Renal pelvis (tissue), 4 donors: ENCODE results near the gene HOXD13. TPM values are rescaled to one million over a fixed set of nuclear protein-coding genes. Genes with fewer than 3 reads are reported as not detected.

Experiments
- DNase-seq: peaks from one replicate; pipeline ENCODE4 v3.0.0-alpha.2; 2013
- polyA plus RNA-seq, 3 donors: library from polyadenylated mRNA; unstranded; fragments of 120-200 nt; gene quantifications; one replicate each; pipeline ENCODE4 v1.2.1, GENCODE V29; 2013; ENCODE audit not compliant: insufficient read length in 3 of 3

The HOXD13 gene
- polyA plus RNA-seq, 3 donors = 0.08 to 0.33 (median 0.20) TPM

DNA sequence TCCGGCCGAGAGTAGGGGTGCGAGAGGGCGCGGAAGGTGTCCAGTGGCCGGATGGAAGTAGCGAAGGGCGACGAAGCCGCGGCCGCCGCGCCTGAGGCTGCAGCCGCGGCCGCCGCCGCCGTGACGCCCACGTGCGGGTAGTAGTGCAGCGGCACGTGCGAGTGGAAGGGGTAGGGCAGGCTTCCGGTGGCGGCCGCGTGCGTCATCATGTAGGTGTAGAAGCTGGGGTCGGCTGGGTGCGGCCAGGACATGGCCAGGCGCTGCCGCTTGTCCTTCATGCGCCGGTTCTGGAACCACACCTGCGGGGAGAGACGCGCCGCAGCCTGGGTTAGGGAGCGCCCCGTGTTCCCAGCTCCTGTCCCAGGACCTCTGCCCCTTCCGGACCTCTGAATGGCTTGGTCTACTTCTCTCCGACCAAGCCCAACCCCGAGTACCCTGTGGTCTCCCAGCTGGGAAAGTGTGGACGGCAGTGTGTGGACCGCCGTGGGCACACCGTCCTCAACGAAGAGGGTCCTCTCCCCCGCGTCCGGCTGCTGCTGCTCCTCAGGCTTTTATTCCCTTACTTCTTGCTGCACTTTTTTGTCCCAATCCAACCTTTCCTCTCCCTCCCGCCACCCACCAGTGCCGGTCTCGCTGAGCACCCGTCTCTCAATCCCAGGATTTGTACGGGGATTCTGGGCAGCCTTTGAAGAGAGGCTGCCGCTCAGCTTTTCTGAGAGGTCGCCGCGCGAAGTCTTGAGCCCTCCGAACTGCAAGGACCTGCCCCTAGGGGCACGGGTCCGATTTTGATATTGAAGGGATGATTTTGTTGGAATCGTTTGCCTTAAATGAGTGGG is 11.8 kb upstream of the HOXD13 start:
- no peak for DNase-seq

DNA sequence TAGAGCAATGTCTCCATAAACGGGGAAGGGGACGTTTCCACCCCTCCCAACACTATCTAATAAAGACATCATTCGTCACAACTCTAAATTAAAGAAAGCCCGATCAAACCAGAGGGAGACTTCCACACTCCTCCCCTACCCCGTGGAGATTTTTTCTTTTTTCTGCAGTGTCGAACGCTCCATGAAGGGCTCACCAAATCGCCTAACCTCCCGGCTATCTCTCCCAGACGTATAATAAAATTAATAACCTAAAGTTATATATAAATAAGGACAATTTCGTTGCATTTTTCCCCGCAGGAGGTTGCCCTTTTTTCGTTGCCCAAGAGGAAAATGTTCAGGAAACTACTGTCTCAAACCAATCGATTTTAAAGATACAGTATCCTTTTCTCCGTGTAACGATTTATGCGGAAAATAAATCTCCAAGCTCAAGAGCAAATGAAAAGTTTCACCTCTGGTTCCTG is 11.1 kb upstream of the HOXD13 start:
- no peak for DNase-seq

DNA sequence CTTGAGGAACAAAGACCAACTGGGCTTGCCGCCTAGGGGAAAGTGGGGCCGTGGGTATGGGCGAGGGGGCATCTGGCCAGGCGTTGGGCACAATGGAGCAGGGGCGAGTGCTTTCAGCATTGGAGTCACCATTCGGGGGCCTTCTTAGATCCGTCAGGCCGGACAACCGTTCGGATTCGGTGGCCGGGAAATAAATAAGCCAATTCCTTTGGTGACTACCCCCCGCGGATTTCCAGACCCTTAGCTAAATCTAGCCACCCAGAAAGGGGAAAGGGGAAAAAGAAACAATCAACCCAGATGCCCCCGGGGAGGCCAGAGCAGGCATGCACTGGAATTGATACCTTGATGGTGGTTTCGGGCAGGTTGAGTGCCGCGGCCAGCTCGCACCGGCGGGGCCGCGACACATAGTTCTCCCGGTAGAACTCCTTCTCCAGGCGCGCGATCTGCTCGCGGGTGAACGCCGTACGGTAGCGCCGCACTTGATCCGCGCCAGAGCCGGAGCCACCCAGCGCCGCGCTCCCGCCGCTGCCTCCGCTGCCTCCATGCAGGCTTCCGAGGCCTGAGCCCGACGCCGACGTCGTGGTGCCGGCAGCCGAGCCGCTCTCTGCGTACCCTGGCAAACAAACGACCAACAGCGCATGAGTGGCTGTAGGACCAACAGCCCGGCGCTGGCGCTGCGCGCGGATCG is 10.5 kb upstream of the HOXD13 start:
- no peak for DNase-seq

DNA sequence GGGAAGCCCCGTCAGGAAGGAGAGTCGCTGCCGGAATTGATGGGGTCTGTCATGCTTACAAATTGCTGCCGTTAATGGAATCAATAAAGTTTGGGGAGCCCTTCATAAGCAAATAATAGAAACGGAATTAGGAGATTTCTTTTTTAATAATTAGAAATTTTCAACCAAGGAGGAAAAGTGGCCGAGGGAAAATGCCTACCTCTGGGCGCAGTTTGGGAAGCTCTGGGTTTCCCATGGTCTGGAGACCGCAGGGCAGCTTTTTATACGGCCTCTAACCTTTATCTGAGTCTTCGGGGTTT is 10.0 kb upstream of the HOXD13 start:
- DNase-seq = no peak

DNA sequence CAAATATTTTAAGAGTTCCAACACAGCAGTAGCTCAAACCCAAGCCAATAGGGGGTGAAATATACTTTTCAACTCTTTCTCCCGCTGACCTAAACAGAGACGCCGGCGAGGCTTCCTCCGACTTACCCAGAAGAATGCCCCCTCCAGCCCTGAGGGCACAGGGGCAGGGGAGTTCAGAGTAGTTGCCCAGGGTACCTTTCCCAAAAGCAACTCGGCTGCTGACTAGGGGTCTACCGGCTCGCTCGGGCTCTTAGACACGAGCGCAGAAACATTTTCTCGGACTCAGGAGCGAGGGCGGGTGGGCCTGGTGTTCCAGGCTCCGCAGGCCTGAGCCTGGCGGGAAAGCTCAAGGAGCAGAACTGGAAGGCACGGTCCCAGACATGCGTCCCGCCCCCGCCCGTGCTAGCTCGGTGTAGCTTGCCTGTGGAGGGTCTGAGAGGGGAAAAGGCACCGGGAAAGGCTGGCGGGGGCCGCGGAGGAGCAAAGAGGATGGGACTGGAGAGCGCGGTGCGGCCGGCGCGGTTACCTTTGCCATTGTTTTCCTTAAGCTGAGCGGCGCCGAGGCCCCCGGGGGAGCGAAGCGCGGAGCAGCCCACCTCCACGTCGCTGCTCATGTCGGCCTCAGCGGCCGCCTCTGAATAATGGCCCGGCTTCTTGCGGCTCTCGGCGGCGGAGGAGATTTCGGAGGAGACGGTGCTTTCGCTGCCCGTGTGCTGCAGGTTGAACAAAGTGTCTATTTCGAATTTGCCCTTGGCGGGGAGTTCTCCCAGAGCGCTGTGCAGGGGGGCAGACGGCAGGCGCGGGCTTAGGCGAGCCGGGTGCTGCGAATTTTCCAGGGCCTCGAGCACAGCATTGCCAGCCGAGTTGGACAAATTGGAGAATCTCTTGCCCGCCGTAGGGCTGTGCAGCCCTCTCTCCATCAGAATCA is 9.4 kb upstream of the HOXD13 start:
- no peak for DNase-seq

DNA sequence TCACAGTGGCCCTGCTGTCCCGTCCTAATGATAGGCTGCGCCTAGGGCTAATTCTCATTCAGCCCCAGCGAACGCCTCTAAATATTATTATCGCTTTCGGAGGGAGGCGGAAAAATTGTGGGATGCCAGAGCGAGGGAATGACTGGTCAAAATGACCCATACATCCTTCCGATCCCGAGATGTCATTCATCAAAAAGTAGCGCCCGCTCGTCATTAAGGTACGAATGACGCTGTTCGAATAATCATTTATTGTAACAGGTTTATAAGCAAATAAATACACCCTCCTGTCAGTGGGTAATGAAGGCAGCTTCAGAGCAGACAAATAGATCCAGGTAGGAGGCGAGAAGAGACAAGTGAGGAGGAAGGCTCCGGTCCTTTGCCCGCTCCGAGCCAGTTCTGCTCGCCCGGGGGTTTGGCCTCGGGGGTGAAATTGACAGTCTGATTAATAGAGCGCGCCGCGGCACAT is 8.7 kb upstream of the HOXD13 start, which contains the start of gene EVX2:
EVX2 (minus strand) TSS at position 167 of the 466 bp plus-strand sequence. CDS start 186 bp downstream, outside the sequence.
- no peak for DNase-seq

DNA sequence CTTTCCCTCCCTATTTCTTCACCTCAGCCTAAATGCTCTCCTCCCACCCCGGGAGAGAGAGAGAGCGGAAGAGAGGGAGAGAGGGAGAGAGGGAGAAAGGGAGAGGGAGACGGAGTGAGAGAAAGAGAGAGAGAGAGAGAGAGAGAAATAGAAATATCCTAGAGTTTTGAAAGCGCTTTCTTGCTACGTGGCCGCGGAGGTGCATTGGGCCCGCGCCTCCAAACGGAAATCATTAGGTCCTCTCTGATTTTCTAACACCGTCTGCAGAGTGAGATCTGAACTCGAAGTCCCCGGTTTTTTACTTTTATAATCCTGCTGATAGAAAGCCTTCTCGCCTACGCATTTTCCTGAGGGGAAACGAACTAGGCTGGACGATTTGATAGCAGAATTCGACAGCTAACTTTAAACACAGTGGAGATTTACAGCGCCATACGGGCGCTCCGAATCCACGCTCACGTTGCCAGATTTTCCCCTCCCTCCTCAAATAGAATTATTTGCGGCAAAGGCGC is 7.9 kb upstream of the HOXD13 start:
- DNase-seq = no peak

DNA sequence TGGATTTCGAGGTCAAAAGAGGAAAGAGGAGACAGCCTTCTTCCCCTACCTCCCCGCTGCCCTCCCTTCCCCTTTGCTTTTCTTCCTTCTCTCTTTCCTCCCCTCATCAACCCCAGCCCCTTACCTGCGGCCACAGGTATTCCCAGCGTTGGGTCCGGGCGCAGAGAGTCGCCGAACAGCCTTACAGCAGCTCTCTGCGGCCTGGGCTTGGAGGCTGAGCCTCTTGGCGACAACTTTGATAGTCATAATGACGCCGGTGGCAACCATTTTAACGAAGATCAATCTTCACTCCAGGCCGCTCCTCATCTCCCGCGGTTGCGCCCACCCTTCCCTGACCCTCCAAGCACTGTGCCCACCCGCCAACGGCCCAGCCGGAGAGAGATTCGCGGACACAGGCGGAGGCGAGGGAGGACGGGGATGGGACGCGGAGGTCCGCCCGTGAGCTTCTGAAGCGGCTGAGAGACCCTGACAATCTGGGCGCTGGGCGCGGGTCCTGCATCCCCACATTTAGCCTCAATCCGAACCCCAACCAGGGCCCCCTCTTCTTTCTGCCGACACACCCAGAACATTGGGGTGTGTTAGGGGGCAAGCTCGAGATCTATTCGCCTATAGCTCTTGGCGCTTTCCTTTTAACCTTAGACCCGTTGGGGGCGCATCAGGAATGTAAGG is 7.3 kb upstream of the HOXD13 start:
- DNase-seq = no peak

DNA sequence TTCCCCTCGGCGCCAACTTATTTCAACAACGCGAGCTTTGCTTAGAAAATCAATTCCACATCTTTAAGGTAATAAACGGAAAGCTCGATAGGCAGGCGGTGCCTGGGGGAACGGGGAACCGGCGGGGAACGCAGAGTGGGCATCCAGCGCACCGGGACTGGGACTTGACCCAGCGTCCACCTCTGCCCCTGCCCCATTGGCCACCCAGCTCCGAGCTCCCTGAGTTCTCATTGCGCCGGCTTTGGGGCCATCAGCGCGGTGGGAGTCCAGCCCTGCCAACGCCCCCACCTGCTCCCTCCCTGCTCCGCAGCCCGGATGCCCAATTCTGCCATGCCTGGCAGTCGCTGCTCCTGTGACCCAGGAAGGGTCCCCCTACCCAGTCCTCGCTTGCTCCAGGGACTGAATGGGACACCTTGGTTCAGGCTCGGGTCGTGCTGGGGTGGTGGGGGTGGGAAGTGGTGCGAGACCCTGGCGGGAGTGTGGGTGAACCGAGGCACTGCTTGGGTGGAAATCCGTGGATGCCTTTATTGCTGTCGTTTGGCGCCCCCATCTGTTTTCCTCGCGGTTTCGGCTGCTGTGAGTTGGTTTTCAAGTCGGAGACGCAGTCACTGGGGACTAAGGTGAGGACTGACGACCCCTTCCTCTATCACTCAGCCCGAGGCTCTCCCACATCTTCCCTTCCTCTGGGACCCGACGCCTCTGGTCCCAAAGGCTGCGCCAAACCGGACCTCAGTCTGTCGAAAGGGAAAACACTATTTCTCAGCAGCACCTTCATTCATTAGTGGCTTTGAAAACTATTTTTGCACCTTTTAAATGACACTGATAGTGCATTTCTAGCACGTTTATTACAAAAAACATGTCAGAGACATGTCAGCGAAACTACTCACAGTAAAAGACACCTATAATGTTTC is 6.4 kb upstream of the HOXD13 start:
- DNase-seq = no peak

DNA sequence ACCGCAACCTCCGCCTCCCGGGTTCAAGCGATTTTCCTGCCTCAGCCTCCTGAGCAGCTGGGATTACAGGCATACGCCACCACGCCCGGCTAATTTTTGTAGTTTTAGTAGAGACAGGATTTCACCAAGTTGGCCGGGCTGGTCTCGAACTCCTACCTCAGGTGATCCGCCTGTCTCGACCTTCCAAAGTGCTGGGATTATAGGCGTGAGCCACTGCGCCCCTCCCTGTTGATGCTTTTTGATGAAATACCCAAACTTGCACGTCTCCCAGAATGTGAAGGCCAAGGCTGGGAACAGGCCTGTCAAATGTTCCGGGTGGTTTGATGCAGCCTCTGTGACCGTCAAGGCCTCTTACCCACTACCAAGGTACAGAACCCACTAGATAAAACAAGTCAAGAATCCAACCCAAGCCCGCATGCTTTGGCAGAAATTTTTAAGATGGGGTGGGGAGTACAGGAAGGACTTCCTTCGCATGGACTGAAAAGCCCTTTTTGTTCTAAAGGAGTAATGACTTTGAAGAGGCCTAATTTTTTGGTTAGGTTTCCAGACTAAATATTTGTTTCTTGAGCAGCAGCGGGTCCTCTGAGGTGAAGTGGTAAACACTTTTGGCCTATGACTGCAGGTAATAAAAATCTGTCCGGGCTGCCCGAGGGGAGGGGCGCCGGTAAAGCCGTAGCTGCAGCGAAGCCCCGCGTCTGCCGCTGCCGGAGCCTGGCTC is 5.0 kb upstream of the HOXD13 start:
- no peak for DNase-seq

DNA sequence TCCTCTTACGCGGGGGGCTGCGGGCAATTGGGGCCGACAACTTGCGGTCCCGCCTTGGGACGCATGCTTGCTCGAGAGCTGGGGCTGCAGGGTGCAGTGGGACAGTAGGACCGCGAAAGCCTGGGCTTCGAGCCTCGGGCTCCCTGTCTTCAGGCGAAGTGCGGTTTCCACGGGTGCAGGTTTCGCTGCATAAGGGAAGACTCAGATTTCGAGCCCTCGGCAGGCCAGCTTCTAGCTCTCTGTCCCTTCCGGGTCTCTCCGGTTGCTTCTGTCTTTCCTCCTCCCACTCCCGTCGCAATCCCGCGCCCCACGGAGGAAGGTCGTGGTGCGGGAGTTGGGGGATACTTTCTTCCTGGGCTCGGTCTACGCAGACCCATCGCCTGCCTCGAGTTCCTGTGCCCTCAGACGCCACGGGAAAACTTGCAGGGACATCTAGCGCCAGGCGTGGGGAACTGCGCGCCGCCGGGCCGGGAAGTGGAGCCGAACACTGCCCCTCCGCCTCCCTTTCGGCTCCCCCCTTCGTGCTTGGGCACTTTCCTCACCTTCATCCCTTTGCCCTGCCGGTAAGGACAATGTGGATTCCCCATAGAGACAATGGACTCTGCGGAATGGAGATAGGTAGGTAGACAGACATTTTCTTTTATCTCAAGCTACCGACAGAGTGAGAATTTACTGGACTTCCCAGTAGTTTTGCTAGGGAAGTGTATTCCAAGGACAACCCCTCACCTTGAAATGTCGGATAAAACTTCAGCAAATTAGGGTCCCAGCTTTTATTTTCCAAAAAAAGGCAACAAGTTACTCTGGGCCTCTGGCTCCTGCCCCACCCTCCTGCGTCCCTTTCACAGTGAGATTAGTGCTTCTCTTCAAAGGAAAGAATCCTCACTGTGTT is 4.2 kb upstream of the HOXD13 start:
- no peak for DNase-seq

DNA sequence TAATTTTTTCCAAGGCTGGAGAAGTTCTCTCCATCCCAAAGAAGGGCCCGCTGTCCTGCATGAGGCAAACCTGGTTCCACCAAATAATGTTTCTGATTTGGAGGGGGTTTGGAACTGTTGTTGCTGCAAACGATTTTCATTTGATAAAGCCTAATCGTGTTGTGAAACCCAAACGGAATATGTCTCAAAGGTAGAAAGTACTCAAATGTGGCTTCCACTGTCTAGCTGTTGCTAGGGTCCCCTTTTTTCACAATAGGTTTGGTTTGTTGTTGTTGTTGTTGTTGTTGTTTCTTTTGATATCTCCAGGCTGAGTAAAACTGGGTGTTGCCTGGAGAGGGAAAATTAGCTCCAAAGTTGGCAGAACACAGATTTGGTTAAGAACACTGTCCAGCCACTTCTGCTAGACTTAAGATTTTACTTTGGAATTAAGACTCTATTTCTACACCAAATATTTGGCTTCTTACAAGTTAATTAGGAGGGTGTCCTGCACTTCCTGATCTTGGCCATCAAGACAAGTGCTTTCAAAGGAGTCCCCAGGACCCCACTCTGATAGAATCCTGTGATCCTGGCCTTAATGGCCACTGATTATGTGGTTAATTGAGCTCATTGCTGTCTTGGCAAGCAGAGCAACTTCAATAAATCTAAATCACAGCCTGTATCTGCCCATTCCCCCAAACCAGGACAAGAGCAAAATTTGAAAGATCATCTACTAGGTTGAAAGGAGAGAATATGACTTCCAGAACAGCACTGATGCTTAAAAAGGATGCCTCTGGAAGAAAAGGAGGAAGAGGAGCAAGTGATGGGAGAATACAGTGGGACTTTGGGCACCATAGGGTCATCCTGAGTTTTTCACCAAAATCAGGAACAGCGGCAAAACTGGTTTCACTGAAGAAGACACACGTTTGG is 3.3 kb upstream of the HOXD13 start:
- DNase-seq = no peak

DNA sequence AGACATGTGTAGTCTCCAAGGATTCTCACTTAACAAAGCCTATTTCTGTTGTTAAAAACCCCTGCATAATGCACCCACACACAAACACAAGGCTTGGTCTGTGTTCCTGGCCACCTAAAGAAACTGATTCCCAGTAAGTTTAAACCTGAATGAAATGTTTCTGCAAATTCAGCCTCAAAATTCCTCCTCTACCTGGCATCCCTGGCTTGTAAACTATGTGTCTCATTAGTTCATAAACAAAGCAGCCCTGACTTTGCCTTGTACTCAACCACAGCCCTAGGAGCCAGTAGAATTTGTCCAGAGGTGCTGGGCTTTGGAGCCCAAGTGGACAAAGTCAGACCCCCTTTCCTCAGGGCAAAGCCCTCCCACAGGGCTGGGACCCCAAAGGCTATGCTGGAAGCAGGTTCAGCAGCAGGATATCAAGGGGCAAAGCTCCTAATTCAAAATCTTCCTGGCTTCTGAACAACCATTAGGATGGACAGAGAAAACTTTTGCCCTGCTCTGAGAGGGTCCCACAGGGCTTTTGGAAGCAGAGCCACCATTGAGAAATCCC is 2.6 kb upstream of the HOXD13 start:
- no peak for DNase-seq

DNA sequence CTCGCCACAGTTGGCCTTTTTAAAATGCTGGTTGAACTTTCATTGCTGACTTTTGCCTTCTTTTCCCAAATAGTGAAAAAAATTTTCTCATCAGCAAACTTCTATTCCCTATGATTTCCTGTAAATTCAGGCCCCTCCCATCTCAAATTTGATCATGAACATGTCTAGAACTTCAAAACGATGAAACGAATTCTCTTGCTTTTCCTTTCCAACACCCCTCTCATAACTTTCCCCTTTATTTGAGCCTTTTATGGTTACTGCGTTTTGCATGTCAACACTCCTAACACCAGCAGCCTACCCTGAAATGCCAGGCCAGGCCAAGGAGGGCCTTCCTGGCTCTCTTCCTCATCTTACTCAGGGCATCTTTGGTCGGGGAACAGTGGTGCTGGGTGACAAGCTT is 1.7 kb upstream of the HOXD13 start:
- DNase-seq = no peak

DNA sequence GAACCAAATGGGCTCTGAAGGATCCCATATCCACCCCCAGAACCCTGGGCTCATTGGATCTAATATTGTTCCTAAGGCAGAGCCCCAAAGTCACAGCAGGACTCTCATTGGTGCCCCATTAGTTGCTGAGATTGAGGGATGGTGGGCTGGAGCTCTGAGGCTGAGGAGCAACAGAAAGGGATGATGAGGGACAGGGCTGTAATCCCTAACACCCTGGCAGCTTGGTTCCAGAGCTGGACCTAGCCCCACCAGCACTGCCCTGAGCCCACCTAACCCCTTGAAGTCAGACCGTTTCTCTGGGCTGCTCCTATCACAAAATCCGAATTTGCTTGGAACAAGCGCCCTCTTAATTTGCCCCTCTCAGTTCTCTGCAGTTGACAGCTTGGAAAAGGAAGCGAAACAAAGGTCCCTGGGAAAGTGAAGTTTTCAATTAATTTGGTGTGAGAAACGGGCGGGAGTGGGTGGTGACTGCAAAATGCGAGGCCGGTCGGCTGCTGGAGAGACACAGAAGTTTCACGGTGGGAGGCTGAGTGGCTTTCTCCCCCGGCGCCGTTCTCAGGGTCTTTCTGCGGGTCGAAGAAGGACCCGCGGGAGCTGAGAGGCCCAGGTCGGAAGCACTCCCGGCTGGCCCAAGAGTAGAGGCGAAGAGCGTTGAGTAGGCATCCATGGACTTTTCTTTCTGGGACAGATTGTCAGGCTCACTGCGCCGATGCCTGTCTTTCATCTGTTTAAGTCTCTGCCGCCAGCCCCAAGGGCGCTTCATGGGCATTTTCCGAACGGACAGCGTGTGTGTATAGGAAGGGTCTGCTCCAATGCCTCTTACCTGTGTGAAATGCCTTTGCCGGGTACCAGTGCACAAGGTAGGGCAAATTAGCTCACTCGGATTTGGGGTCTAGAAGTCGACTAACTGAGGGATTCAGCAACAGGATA is 927 bp upstream of the HOXD13 start:
- no peak for DNase-seq
